GM21447 (cell line): ENCODE measurements around the gene CCDC137.

ENCODE experiments used
- ATAC-seq: cut with Tn5 transposase; IDR thresholded peaks from one replicate; pipeline ENCODE4 v1.9.1; 2021; ENCODE audit not compliant: unreplicated experiment

CCDC137 gene

GRCh38 chr17:81714412-81715106 lies 48.0 kb downstream of the CCDC137 start:
- no peak for ATAC-seq

GRCh38 chr17:81715107-81715871 lies 48.8 kb downstream of the CCDC137 start:
- ATAC-seq = no peak

GRCh38 chr17:81715872-81716673 lies 49.5 kb downstream of the CCDC137 start:
- no peak for ATAC-seq

GRCh38 chr17:81716674-81716996 lies 50.1 kb downstream of the CCDC137 start:
- no peak for ATAC-seq

GRCh38 chr17:81717049-81717765 lies 50.7 kb downstream of the CCDC137 start:
- no peak for ATAC-seq

GRCh38 chr17:81717766-81718089 lies 51.2 kb downstream of the CCDC137 start:
- no peak for ATAC-seq

- ATAC-seq = no peak
Observed at GRCh38 chr17:81719410-81720266, 53.1 kb downstream of the CCDC137 start.

GRCh38 chr17:81720267-81721071 lies 53.9 kb downstream of the CCDC137 start:
- ATAC-seq = no peak

GRCh38 chr17:81722184-81723120 lies 55.9 kb downstream of the CCDC137 start:
- no peak for ATAC-seq
